ENCODE data around the gene CLTC.
"Not testable (repeated sequence)": the region's sequence is repeated elsewhere in the genome, so short reads cannot be mapped to it uniquely, and the experiment has no call there.

The CLTC gene

GRCh38 chr17:59619298-59620063, at the start of gene CLTC:
Gene CLTC, plus strand, starts transcription at chr17:59619895. Its CDS starts 237 bp downstream, at chr17:59620132.
- peak within 1 kb of the TSS; percentile 93 for H3K4me3 ChIP-seq (ENCODE audit: low read length)
- TF ChIP-seq, protein P1, sequence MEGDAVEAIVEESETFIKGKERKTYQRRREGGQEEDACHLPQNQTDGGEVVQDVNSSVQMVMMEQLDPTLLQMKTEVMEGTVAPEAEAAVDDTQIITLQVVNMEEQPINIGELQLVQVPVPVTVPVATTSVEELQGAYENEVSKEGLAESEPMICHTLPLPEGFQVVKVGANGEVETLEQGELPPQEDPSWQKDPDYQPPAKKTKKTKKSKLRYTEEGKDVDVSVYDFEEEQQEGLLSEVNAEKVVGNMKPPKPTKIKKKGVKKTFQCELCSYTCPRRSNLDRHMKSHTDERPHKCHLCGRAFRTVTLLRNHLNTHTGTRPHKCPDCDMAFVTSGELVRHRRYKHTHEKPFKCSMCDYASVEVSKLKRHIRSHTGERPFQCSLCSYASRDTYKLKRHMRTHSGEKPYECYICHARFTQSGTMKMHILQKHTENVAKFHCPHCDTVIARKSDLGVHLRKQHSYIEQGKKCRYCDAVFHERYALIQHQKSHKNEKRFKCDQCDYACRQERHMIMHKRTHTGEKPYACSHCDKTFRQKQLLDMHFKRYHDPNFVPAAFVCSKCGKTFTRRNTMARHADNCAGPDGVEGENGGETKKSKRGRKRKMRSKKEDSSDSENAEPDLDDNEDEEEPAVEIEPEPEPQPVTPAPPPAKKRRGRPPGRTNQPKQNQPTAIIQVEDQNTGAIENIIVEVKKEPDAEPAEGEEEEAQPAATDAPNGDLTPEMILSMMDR (IDR thresholded peaks at IDR 0.05; ENCODE audit: insufficient read depth, low read depth, low read length, missing control alignments), result no peak
- DNase-seq (ENCODE audit: low read depth), result peak; percentile 97

GRCh38 chr17:59572301-59572924, 47.3 kb upstream of the CLTC start:
- DNase-seq (ENCODE audit: low read depth), result no peak
- no peak overlapping the region for H3K4me3 ChIP-seq (ENCODE audit: low read length)
- TF ChIP-seq, protein P1 (IDR thresholded peaks at IDR 0.05; ENCODE audit: insufficient read depth, low read depth, low read length, missing control alignments), result no peak

GRCh38 chr17:59584168-59584567, 35.5 kb upstream of the CLTC start:
- DNase-seq (ENCODE audit: low read depth); H3K4me3 ChIP-seq (ENCODE audit: low read length): not testable (repeated sequence)

- no peak for DNase-seq (ENCODE audit: low read depth)
- TF ChIP-seq, protein P1 (IDR thresholded peaks at IDR 0.05; ENCODE audit: insufficient read depth, low read depth, low read length, missing control alignments), result no peak
- no peak overlapping the region for H3K4me3 ChIP-seq (ENCODE audit: low read length)
These were observed 19.5 kb upstream of the CLTC start for GRCh38 chr17:59600169-59600568.

DNA sequence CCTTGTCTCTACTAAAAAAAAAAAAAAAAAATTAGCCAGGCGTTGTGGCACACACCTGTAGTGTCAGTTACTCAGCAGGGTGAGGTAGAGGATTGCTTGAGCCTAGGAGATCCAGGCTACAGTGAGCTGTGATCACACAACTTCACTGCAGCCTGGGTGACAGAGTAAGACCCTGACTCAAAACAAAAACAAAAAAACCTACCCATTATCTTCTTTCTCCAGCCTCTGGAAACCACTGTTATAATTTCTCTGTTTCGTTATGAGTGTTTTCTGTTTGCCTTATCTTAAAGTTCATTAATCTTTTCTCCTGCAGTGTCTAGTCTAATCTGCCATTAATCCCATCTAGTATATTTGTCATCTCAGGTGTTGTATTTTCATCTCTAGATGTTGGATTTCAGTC, 18.6 kb upstream of the CLTC start:
- DNase-seq (ENCODE audit: low read depth), result no peak
- no peak overlapping the region for H3K4me3 ChIP-seq (ENCODE audit: low read length)
- TF ChIP-seq, protein P1 (IDR thresholded peaks at IDR 0.05; ENCODE audit: insufficient read depth, low read depth, low read length, missing control alignments), result no peak

GRCh38 chr17:59607061-59607460, 12.6 kb upstream of the CLTC start:
- TF ChIP-seq, protein P1 (IDR thresholded peaks at IDR 0.05; ENCODE audit: insufficient read depth, low read depth, low read length, missing control alignments), result no peak
- H3K4me3 ChIP-seq (ENCODE audit: low read length), result no peak overlapping the region
- DNase-seq (ENCODE audit: low read depth), result no peak

- TF ChIP-seq, protein P1 (IDR thresholded peaks at IDR 0.05; ENCODE audit: insufficient read depth, low read depth, low read length, missing control alignments), result peak; percentile 21
- DNase-seq (ENCODE audit: low read depth), result peak; percentile 21
- H3K4me3 ChIP-seq (ENCODE audit: low read length), result no peak overlapping the region
These were observed 11.8 kb upstream of the CLTC start for GRCh38 chr17:59607817-59608403.

Measured in epithelial cell of esophagus (primary cell).